Cardiac muscle cell (in vitro differentiated cells and primary cell): ENCODE measurements around the gene TMEM132E. TPM values are rescaled to one million over a fixed set of nuclear protein-coding genes. Genes with fewer than 3 reads are reported as not detected.

Source experiments
- DNase-seq, 2 donors: peaks; one replicate each; pipeline versions ENCODE4 v3.0.0 to v3.0.0-alpha.2; 2010 to 2017; ENCODE audit warnings: low read depth in 1 of 2, low spot score in 1 of 2
- H3K27ac ChIP-seq: fragments of 200-600 bp; sonication (generic); 2 replicates; pipeline ENCODE4 v1.5.1; 2016
- H3K27me3 ChIP-seq: fragments of 200-600 bp; sonication (generic); 2 replicates; pipeline ENCODE4 v1.6.0; 2016; ENCODE audit warnings: control low read depth
- H3K36me3 ChIP-seq: fragments of 200-600 bp; sonication (generic); 2 replicates; pipeline ENCODE4 v1.5.1; 2016; ENCODE audit warnings: control low read depth
- H3K4me1 ChIP-seq: fragments of 200-600 bp; sonication (generic); 2 replicates; pipeline ENCODE4 v1.8.1; 2017; ENCODE audit warnings: low read depth, mild to moderate bottlenecking, mixed run types
- H3K4me3 ChIP-seq: fragments of 200-600 bp; sonication (generic); 2 replicates; pipeline ENCODE4 v1.5.1; 2016; ENCODE audit warnings: mild to moderate bottlenecking
- H3K9me3 ChIP-seq: fragments of 200-600 bp; sonication (generic); 2 replicates; pipeline ENCODE4 v1.5.1; 2017; ENCODE audit warnings: low read depth, mild to moderate bottlenecking, control low read depth
- polyA plus RNA-seq: library from polyadenylated mRNA; unstranded; fragments of >200 nt; fragmentation: Nextera tagmentation; extraction: Ambion mirVana; gene quantifications from 2 replicates; pipeline ENCODE4 v1.2.1, GENCODE V29; 2016
- total RNA-seq: library from RNA; depleted of rRNA; stranded (reverse); fragments of >200 nt; gene quantifications from 2 replicates; pipeline ENCODE4 v1.2.3, GENCODE V29; 2016
- TF ChIP-seq, protein P1 (sequence below): IDR thresholded peaks from 2 replicates; pipeline ENCODE4 v1.5.1; 2012; ENCODE audit warnings: low read depth, mild to moderate bottlenecking, low read length

Gene TMEM132E
- total and polyA plus RNA-seq, 2 experiments from 2014 or later, result 0.16 to 0.18 TPM

GRCh38 chr17:34633351-34633750 lies 54.0 kb downstream of the TMEM132E start:
- TF ChIP-seq, protein P1, sequence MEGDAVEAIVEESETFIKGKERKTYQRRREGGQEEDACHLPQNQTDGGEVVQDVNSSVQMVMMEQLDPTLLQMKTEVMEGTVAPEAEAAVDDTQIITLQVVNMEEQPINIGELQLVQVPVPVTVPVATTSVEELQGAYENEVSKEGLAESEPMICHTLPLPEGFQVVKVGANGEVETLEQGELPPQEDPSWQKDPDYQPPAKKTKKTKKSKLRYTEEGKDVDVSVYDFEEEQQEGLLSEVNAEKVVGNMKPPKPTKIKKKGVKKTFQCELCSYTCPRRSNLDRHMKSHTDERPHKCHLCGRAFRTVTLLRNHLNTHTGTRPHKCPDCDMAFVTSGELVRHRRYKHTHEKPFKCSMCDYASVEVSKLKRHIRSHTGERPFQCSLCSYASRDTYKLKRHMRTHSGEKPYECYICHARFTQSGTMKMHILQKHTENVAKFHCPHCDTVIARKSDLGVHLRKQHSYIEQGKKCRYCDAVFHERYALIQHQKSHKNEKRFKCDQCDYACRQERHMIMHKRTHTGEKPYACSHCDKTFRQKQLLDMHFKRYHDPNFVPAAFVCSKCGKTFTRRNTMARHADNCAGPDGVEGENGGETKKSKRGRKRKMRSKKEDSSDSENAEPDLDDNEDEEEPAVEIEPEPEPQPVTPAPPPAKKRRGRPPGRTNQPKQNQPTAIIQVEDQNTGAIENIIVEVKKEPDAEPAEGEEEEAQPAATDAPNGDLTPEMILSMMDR, result no peak
- no peak for DNase-seq
- H3K4me3 ChIP-seq, result no peak overlapping the region
- no peaks in the 10 kb centered on the region for H3K36me3 ChIP-seq
- no peaks in the 10 kb centered on the region for H3K9me3 ChIP-seq
- H3K27ac ChIP-seq, result no peak overlapping the region
- H3K27me3 ChIP-seq, result no peaks in the 10 kb centered on the region
- no peaks in the 10 kb centered on the region for H3K4me1 ChIP-seq

DNA sequence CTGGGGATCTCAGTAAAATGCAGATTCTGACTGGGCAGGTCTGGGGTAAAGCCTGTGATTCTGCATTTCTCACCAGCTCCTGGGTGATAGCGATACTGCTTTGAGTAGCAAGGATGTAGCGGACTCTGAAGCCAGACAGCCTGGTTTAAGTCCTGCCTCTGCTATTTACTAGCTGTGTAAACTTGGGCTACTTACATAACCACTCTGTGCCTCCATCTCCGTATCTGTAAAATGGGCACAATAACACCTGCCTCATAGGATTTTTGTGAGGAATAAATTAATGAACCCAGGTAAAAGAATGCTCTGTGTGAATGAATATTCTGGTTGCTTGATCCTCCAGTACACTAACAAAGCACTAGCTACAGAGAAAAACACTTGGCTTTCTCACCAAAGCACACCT lies 54.4 kb downstream of the TMEM132E start:
- Histone ChIP-seq H3K36me3 (no peaks in the 10 kb centered on the region), H3K9me3 (no peaks in the 10 kb centered on the region), H3K4me3 (no peak overlapping the region), H3K27me3 (no peaks in the 10 kb centered on the region), H3K27ac (no peak overlapping the region), H3K4me1 (no peaks in the 10 kb centered on the region)
- TF ChIP-seq, protein P1, result no peak
- no peak for DNase-seq

DNA sequence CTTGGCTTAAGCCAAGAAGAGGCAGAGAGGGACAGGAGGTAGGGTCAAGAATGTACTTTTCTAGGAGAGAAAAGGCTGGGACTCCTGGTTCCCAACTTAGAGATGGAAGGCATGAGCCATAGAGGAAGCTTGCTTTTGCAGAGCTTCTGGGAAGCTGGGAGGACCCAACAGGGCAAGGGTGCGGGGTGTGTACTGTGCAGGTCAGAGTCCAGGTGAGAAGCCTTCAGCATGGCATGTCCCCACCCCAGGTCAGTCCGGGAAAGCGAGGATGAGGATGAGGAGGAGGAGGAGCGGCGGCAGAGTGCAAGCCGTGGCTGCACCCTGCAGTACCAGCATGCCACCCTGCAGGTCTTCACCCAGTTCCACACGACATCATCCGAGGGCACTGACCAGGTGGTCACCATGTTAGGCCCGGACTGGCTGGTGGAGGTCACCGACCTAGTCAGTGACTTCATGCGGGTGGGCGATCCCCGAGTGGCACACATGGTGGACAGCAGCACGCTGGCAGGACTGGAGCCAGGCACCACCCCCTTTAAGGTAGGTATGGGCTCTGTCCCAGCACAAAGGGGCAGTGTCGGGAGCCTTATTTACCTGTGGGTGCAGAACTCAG lies 55.3 kb downstream of the TMEM132E start:
- TF ChIP-seq, protein P1, result no peak
- H3K27me3 ChIP-seq, result no peaks in the 10 kb centered on the region

DNA sequence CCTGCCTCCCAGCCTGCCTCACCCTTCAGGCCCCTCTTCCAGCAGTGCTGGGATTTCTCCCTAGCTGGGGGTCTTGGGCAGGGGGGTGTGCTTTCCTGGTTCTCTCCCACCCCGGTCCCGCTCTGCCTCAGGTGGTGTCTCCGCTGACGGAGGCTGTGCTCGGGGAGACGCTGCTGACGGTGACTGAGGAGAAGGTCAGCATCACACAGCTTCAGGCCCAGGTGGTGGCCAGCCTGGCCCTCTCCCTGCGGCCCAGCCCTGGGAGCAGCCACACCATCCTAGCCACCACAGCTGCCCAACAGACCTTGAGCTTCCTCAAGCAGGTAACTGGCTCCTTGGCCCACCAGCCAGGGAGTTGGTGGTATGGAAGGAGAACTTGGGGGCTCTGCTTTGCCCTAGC lies 56.5 kb downstream of the TMEM132E start:
- no peak for DNase-seq
- Histone ChIP-seq H3K9me3 (no peaks in the 10 kb centered on the region), H3K27ac (no peak overlapping the region), H3K4me1 (no peaks in the 10 kb centered on the region), H3K27me3 (no peaks in the 10 kb centered on the region), H3K4me3 (no peak overlapping the region), H3K36me3 (no peaks in the 10 kb centered on the region)
- TF ChIP-seq, protein P1, result no peak

More for the DNA sequence above, 55.3 kb downstream of the TMEM132E start:
- DNase-seq, result no peak
- H3K4me3 ChIP-seq, result no peak overlapping the region
- no peaks in the 10 kb centered on the region for H3K36me3 ChIP-seq
- no peak overlapping the region for H3K27ac ChIP-seq
- no peaks in the 10 kb centered on the region for H3K9me3 ChIP-seq
- no peaks in the 10 kb centered on the region for H3K4me1 ChIP-seq

DNA sequence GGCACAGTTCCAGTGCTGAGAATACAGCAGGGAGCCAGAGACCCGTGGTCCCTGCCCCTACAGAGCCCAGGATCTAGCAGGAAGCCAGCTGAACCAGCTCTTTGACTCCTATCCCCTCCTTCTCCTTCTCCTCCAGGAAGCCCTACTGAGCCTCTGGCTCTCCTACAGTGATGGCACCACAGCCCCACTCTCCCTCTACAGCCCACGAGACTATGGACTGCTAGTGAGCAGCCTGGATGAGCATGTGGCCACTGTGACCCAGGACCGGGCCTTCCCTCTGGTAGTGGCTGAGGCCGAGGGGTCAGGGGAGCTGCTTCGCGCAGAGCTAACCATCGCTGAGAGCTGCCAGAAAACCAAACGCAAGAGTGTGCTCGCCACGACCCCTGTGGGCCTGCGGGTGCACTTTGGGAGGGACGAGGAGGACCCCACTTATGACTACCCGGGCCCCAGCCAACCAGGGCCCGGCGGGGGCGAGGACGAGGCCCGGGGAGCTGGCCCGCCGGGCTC lies 57.7 kb downstream of the TMEM132E start:
- Histone ChIP-seq H3K36me3 (no peaks in the 10 kb centered on the region), H3K27me3 (no peaks in the 10 kb centered on the region), H3K4me3 (no peak overlapping the region), H3K9me3 (no peaks in the 10 kb centered on the region), H3K27ac (no peak overlapping the region), H3K4me1 (no peaks in the 10 kb centered on the region)
- TF ChIP-seq, protein P1, result no peak
- DNase-seq, result no peak
